Measurements from ENCODE around the gene NFILZ. TPM values are rescaled to one million over a fixed set of nuclear protein-coding genes. Genes with fewer than 3 reads are reported as not detected.

NFILZ gene
- total RNA-seq: not detected

GRCh38 chr19:8629996-8630683, at the start of gene NFILZ:
NFILZ (plus strand) TSS chr19:8630633; CDS start chr19:8676766, 46,133 bp downstream.
- TF ChIP-seq CTCF (IDR thresholded peaks at IDR 0.05): no peak
- no peak for ATAC-seq (ENCODE audit: low FRiP score)
- DNase-seq (ENCODE audit: low spot score): no peak

- peak; percentile 81 for DNase-seq (ENCODE audit: low spot score)
- ATAC-seq (ENCODE audit: low FRiP score): peak; percentile 49
- TF ChIP-seq CTCF (IDR thresholded peaks at IDR 0.05): peak in 2 of 3 donors; percentile 72 to 97
These were observed 49.6 kb upstream of the NFILZ start for GRCh38 chr19:8580710-8581281.

- ATAC-seq (ENCODE audit: low FRiP score): peak; percentile 25
- no peak for DNase-seq (ENCODE audit: low spot score)
- no peak for TF ChIP-seq CTCF (IDR thresholded peaks at IDR 0.05)
These were observed 45.2 kb upstream of the NFILZ start for GRCh38 chr19:8584965-8585893.

- TF ChIP-seq CTCF (IDR thresholded peaks at IDR 0.05): no peak
- ATAC-seq (ENCODE audit: low FRiP score) (peak; percentile 12), DNase-seq (ENCODE audit: low spot score) (peak; percentile 29)
These were observed 44.3 kb upstream of the NFILZ start for GRCh38 chr19:8585894-8586750.

- ATAC-seq (ENCODE audit: low FRiP score) (no peak), DNase-seq (ENCODE audit: low spot score) (no peak)
- TF ChIP-seq CTCF (IDR thresholded peaks at IDR 0.05): no peak
These were observed 41.2 kb upstream of the NFILZ start for GRCh38 chr19:8589177-8589714.

Measured in omental fat pad (tissue), 4 donors.